ENCODE results near the gene UST.

- TF ChIP-seq ZNF274 (IDR thresholded peaks at IDR 0.05; ENCODE audit: low read depth, low read length) (no peak), YY1 (IDR thresholded peaks at IDR 0.05; ENCODE audit: insufficient read depth, insufficient read length) (no peak), SUZ12 (IDR thresholded peaks at IDR 0.05; ENCODE audit: extremely low read depth, insufficient read depth, insufficient read length) (no peak)
Observed at GRCh38 chr6:149059557-149059956, 312.7 kb downstream of the UST start.

All from NT2/D1 (cell line).